Measurements from ENCODE around the gene FHAD1.

DNA sequence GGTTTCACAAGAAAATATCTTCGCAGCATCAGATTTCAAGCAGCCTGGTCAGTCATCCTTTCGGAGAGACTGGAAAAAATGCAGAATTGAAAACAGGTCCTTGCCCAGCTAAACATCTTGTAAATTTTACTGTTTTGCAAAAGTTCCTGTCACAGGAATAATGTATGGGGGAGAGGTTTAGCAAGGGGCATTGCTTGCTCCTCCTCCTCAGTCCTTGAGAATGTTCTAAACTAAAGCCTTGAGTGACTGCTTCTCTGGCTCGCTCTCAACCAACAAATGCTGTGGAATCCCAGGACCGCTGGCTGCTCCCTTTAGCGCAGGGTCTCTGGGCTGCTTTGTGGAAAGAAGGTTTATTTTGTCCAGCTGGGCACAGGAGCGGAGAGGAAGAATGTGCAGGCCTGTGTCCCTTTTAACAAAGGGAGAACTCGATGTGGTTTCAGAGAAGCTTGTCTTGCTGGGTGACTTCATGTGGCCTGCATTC is 33.6 kb upstream of the FHAD1 start:
- TF ChIP-seq, protein P1, sequence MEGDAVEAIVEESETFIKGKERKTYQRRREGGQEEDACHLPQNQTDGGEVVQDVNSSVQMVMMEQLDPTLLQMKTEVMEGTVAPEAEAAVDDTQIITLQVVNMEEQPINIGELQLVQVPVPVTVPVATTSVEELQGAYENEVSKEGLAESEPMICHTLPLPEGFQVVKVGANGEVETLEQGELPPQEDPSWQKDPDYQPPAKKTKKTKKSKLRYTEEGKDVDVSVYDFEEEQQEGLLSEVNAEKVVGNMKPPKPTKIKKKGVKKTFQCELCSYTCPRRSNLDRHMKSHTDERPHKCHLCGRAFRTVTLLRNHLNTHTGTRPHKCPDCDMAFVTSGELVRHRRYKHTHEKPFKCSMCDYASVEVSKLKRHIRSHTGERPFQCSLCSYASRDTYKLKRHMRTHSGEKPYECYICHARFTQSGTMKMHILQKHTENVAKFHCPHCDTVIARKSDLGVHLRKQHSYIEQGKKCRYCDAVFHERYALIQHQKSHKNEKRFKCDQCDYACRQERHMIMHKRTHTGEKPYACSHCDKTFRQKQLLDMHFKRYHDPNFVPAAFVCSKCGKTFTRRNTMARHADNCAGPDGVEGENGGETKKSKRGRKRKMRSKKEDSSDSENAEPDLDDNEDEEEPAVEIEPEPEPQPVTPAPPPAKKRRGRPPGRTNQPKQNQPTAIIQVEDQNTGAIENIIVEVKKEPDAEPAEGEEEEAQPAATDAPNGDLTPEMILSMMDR (IDR thresholded peaks at IDR 0.05), result no peak
- TF ChIP-seq POLR2A (IDR thresholded peaks at IDR 0.05), result no peak

Data from Peyer's patch (tissue), 4 donors.